ENCODE results near the gene PLCZ1.
"Not testable (repeated sequence)": the region's sequence is repeated elsewhere in the genome, so short reads cannot be mapped to it uniquely, and the experiment has no call there.

The PLCZ1 gene, protein sequence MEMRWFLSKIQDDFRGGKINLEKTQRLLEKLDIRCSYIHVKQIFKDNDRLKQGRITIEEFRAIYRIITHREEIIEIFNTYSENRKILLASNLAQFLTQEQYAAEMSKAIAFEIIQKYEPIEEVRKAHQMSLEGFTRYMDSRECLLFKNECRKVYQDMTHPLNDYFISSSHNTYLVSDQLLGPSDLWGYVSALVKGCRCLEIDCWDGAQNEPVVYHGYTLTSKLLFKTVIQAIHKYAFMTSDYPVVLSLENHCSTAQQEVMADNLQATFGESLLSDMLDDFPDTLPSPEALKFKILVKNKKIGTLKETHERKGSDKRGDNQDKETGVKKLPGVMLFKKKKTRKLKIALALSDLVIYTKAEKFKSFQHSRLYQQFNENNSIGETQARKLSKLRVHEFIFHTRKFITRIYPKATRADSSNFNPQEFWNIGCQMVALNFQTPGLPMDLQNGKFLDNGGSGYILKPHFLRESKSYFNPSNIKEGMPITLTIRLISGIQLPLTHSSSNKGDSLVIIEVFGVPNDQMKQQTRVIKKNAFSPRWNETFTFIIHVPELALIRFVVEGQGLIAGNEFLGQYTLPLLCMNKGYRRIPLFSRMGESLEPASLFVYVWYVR

DNA sequence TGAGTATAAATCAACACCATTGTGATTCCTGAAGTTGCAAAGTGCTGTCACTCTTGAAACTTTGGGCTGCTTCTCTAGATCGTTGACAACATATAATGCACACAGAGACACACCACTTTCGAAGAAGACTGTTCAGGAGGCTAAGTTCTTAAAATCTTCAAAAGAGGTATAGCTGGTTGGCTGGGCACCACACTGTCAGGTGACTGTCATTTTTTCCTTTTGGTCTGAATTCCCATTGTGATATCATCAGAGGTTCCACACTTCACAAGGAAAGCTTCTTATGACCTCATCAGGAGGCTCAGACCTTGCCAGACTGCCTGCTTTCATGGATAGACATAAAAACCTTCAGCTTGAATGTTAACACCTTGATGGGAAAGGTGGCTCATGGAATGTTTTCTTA, at the start of gene PLCZ1, which contains the start of gene CAPZA3:
Gene PLCZ1, minus strand, starts transcription at position 194 of the 400 bp plus-strand sequence. CDS start 641 bp downstream, outside the sequence.
Gene CAPZA3, plus strand, starts transcription at position 301 of the 400 bp plus-strand sequence. CDS start 150 bp downstream, outside the sequence.
- no peak for DNase-seq (ENCODE audit: low read depth in 2 of 2)

DNA sequence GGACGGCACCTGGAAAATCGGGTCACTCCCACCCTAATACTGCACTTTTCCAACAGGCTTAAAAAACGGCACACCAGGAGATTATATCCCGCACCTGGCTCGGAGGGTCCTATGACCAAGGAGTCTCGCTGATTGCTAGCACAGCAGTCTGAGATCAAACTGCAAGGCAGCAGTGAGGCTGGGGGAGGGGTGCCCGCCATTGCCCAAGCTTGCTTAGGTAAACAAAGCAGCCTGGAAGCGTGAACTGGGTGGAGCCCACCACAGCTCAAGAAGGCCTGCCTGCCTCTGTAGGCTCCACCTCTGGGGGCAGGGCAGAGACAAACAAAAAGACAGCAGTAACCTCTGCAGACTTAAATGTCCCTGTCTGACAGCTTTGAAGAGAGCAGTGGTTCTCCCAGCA, 47.7 kb upstream of the PLCZ1 start:
- not testable (repeated sequence) for DNase-seq (ENCODE audit: low read depth in 2 of 2)

DNA sequence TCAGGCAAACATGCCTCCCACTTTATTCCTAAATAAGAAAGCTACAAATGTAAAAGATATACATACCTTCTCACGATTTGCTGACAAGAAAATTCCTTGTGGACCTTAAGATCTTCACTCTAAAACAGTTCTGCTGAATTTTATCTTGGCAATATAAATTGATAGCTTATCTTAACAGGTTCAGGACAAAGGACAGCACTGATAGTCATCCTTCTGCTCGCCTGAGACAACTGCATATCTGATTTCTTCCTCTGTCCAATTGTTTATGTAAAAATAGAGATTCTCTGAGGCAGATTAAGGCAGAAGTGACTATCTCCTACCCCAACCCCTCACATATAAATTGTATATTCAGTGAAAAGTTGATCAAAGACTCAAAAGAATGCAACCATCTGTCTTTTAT, 45.0 kb upstream of the PLCZ1 start:
- no peak for DNase-seq (ENCODE audit: low read depth in 2 of 2)

DNA sequence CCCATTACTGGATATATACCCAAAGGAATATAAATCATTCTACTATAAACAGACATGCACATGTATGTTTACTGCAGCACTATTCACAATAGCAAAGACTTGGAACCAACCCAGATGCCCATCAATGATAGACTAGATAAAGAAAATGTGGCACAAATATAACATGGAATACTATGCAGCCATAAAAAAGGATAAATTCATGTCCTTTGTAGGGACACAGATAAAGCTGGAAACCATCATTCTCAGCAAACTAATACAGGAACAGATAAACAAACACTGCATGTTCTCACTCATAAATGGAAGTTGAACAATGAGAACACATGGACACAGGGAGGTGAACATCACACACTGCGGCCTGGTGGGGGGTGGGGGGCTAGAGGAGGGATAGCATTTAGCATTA, 28.7 kb upstream of the PLCZ1 start:
- not testable (repeated sequence) for DNase-seq (ENCODE audit: low read depth in 2 of 2)

DNA sequence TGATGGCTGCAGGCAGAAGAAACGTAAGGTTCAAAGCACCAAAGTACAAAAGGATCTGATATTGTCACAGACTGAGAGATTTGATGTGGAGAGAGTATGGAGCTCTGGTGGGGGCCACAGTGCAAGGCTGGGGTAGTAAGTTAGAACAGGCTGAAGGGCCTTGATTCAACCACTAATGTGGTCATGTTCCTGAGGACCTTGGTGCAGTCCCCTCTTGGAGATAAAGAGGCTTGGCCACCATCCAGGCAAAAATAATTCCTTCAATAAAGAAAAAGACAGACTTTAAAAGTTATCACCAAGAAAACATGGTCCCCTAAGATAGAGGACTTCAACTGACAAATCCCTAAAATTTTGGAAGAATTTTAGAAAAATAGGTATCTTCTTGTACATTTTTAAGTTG, 17.5 kb upstream of the PLCZ1 start:
- DNase-seq (ENCODE audit: low read depth in 2 of 2), result no peak

DNA sequence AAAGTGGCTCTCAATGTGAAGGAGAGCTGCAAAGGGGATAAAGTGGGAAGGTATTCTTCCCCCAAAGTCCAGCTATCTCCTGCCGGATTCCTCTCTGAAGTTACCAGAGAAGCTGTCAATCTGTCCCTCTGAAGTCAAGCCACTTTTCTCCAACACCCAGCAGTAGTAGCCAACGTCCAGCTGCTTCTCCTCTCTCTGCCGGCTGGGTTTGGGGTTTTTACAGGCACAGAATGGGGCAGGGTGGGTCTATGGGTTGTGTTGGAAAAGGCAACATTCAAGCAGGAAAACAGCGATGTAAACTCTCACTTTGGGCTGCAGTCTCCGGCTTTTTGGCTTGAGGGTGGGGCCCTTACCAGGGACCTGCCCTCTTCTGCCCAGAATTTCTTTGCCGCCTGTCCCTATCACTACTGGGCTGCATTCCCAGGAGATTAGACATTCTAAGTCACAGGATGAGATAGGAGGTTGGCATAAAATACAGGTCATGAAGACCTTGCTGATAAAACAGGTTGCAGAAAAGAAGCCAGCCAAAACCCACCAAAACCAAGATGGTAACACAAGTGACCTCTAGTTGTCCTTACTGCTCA, 16.4 kb upstream of the PLCZ1 start:
- no peak for DNase-seq (ENCODE audit: low read depth in 2 of 2)

DNA sequence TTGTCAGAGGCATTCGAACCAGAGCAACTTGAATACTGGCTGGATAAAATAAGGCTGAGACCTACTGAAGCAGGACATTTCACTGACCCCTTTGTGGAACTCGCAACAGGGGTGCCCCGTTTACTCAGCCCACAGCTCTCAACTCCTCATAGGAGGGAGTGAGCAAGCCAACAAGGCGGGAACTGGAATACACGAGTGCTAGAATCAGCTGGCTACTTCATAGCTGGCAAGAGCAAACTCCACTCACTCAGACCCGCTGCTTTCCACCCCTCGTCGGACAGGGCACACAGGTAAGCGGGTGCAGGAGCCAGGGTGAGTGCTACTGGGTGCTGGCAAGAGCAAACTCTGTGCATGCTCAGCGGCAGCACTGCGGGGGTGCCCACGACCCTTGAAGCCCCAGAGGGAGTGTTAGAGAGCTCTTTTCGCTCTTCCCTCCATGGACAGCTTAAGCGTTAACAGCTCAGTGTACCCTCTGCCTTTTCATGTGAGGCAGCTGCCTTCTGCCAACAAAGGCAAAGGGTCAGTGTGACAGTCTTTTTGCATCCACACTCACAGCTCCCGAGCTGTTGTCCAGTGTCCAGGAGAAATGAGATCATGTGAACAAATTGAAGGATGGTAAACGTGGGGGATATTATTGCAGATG, 15.8 kb upstream of the PLCZ1 start:
- no peak for DNase-seq (ENCODE audit: low read depth in 2 of 2)

DNA sequence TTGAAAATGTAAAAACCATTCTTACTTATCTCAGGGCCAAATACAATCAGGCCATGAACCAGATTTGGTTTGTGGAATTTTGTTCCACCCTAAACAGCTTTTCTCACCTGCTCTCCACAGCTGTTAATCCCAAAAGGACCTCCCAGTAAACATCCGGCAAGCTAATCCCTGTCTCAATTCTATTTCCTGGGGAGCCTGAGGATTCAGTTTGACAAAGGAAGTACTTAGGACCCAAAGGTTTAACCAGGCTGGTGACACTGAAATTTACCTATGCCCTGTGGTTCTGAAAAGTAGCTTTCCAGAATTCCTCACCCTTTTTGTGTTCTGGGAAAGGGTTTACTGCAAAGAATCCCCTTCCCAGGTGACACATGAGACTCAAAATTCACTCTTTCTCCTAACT, 15.1 kb upstream of the PLCZ1 start:
- no peak for DNase-seq (ENCODE audit: low read depth in 2 of 2)

DNA sequence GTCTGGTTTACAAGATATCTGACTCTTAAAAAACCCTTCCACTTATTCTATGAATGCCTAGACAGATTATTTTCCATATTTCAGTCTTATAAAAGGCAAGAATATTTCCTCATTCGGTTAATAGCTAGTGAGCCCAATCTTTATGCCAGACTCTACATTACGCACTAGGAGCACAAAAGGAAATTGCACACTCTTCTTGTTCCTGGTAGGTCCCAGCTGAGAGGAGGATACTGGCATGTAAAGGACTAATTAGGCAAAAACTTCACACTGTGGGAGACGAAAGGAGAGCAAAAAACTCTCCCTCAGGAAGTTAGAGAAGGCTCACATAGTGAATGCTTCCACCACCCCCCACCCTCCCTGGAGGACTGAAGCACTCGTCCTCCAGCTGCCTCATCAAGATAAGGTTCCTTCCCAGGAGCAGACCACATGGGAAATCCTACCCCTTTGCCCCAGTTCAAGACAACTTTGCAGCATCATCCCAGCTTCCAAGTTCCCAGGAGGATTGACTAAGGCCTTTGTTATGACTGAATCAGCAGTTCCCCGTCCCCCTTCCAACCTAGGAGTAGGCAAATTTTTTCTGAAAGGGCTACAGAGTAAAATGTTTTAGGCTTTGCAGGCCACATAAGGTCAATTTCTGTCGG, 14.6 kb upstream of the PLCZ1 start:
- no peak for DNase-seq (ENCODE audit: low read depth in 2 of 2)

DNA sequence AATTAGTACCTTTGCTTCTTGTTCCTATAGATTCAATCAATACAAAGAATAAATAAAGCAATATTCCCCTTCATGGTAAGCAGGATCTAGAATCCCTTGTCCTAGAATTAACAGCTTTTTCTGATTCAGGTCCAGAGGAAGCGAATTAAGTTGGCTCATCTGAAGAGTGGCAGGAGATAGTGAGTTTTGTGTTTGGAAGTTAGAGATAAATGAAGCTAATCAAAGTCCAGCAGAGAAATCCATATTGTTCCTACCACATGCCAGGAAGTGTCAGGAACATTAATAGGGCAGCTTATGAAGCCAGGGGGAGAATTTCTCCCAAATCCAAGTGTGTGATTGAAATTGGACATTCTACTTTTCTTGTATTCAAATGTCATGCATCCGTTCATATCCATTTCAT, 14.1 kb upstream of the PLCZ1 start:
- DNase-seq (ENCODE audit: low read depth in 2 of 2), result no peak

DNA sequence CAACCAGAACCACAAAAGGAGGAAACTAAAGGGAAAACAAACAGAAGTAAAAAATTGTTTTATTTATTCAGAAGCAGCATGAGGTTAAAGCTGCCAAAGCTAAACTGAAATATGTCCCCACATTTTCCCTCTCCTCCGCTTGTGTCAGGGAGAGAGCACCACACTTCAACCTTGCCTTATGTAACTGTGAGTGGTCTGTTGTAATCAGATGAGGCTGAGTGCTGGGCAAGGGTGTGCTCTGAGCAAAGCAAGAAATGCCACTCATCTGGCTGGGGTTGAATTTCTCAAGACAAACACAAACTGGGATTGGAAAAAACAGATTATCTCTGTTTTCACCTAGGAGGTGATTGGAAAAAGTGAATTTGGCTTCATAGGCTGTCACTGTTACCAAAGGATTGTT, 12.3 kb upstream of the PLCZ1 start:
- DNase-seq (ENCODE audit: low read depth in 2 of 2), result no peak

DNA sequence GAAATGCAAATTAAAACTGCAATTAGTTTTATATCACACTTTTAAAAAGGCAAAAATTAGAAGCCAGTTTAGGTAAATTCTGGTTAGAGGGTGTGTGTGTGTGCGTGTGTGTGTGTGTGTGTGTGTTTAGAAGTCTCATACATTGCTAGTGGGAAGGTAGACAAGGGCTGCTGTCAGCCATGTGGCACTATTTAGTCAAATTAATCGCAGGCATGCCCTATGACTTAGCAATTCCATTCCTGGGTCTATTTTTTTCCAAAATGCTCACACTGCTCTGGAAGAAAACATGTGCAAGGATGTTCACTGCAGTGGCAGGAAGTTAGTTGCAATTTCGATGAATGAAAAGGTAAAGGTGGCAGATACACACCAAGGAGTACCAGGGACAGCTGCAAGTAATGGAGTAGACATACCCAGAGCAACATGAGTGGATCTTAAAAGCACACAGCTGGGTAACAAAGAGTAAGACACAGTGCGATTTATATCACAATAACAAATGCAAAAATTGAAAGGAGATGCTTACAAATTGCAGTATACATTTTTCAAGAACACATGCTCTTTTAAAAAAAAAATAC, 11.7 kb upstream of the PLCZ1 start:
- no peak for DNase-seq (ENCODE audit: low read depth in 2 of 2)

DNA sequence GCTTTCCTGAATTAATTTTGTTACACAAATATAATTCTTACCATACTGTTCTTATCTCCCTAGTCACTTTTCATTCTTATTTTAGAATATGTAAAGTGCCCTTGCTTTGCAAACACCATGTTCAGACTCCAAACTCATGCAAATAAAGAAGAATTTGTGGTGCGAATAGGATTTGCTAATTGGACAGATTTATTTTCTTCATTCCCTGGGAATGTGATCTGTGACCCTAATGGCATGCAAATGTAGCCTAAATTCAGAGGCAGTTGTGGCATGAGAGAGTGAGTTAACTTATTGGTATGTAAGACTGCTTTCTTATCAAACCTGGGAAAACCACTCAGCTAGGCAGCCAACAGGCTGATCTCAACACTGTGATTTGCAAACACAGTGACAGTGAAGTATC, 10.1 kb upstream of the PLCZ1 start:
- DNase-seq (ENCODE audit: low read depth in 2 of 2), result no peak

DNA sequence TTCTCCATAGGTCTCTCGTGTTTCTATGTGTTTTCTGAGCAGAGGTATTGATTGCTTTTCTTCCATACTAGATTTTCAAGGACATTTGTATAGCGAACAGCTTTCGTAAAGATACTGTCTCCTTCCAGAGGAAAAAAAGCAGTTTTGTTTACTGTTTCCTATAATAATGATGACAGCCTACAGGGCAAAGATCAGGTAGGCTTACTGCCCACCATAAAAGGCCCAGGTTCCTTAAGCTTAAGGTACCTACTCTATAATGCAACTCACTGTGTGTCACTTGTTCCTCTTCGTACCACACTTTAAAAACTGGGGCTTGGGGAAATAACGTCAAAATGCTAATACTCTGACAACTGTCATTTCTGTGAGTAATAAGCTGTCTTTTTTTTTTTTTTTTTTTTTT, 6.7 kb downstream of the PLCZ1 start:
- no peak for DNase-seq (ENCODE audit: low read depth in 2 of 2)

DNA sequence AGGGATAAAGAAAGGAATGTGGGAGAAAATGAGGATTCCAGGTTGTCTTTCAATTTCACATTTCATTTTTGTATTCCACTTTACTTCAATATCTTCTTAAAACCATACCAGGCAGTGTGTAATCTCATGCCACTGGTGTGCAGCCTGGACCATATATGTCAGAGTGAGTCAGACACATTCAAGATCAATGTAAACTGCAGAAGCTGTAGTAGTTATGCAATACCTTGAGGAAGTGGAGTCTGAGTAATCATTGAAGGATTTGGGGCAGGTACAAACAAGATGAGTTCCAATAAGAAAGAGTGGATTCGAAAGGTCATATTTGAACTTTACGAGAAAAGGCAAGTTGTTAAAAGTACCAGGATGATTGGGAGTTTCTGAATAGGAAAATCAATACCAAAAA, 14.1 kb downstream of the PLCZ1 start:
- DNase-seq (ENCODE audit: low read depth in 2 of 2), result no peak

DNA sequence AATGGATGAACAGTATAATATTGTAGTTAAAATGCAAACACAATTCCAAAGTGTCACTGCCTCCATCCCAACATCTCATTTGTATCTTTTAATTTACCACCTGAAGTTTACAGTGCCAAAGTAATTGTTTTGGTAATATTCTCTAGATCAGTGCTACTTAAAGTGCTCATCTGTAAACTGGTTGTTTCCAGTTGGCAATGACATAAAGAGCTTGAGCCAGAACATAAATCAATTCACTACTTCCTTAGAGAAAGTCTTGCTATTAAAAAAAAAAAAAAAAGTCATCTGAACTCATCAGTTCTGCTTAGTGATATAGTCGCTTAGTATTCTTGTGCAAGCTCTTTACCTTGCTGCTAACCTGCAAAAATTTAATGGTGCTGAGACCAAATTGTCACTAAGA, 16.4 kb downstream of the PLCZ1 start:
- DNase-seq (ENCODE audit: low read depth in 2 of 2), result no peak

DNA sequence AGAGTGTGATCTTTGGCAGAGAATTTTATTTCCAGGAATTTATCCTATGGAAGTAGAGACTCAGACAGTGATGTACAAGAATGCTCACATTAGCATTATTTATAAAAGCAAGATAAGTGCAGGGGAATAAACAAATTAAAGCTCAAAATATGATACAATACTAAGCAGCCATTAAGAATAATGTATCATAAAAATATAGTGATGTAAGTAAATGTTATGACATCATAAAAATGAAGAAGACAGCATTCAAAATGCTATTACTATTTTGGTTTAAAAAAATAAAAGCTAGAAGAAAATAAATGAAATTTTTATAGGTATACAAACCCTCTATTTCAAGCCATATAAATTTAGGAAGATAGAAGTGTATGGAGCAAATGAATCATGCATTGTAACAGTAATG, 17.1 kb downstream of the PLCZ1 start:
- DNase-seq (ENCODE audit: low read depth in 2 of 2), result no peak

DNA sequence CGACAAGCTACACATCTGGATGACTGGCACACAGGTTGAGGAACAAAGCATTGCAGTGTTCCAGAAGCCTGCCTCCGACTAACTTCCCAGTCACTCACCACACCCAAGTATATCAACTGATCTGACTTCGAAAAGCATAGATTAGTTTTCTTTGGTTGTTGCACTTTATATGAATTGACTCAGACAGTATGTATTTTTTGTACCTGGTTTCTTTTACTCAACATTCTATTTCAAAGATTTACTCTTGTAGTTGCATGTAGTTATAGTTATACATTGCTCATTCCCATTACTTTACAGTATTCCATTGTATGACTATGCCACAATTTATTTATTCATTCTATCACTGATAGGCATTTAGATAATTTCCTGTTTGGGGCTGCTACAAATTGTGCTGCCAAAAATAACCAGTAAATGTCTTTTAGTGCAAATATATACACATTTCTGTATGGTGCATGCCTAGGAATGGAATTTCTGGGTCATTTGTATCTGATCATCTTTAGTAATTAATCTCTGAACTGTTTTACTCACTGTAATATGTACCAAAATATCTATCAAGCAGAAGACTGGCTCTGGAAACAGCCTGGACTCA, 17.8 kb downstream of the PLCZ1 start:
- no peak for DNase-seq (ENCODE audit: low read depth in 2 of 2)

DNA sequence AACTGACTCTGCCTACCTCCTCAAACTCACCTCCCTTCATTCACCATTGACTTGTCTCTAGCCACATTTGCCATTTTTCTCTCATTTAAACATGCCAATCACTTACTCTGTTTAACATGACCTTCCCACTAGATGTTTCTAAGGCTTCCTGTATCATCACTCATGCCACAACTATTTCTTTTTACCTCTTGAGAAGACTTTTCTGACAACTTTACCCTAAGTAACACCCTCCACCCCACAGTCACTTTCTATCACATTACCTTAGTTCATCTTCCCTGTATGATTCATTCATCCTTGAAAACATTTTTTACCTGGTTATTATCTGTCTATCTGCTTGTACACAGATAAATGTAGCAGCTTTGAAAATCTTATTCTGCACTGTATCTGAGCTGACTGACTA, 19.4 kb downstream of the PLCZ1 start:
- no peak for DNase-seq (ENCODE audit: low read depth in 2 of 2)

DNA sequence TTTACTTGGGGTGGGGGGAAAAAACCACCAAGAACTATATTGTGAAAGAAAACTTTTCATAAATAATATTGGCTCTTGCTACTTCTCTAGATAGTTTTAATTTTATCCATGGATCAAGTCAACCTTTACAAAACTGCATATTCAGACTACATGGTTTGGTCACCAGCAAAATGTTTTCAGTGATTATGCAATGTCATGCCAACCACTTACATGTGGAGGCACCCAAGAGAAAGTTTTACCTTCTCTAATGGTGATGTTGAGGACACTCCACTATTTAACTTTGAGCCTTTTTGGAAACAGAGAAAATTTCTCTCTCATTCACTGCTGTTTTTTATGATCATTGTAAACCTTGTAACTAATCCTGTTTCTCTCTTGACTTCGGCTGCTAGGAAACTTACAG, 21.6 kb downstream of the PLCZ1 start:
- no peak for DNase-seq (ENCODE audit: low read depth in 2 of 2)

DNA sequence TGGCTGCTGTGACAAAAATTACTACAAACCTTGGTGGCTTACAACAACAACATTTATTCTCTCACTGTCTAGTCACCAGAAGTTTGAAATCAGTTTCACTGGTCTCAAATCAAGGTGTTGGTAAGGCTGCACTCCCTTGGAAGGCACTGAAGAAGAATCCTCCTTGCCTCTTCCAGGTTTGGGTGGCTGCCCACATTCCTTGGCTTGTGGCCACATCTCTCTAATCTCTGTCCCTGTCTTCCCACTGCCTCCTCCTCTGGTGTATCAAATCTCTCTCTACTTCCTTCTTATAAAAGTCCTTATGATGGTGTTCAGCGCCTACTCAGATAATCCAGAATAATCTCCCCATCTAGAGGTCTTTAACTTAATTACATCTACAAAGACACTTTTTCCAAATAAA, 31.0 kb downstream of the PLCZ1 start:
- DNase-seq (ENCODE audit: low read depth in 2 of 2), result no peak
